ENCODE data around the gene ZNF212.

DNA sequence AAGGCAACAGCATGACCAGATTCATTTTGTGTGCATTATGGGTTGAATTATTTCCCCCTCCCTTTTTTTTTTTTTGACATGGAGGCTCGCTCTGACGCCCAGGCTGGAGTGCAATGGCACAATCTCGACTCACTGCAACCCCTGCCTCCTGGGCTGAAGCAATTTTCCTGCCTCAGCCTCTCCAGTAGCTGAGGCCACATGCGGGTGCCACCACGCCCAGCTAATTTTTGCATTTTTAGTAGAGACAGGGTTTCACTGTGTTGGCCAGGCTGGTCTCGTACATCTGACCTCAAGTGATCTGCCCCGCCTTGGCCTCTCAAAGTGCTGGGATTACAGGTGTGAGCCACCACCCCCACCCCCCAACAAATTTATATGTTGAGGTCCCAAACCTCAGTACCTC is 64.6 kb downstream of the ZNF212 start:
- TF ChIP-seq, protein P1, sequence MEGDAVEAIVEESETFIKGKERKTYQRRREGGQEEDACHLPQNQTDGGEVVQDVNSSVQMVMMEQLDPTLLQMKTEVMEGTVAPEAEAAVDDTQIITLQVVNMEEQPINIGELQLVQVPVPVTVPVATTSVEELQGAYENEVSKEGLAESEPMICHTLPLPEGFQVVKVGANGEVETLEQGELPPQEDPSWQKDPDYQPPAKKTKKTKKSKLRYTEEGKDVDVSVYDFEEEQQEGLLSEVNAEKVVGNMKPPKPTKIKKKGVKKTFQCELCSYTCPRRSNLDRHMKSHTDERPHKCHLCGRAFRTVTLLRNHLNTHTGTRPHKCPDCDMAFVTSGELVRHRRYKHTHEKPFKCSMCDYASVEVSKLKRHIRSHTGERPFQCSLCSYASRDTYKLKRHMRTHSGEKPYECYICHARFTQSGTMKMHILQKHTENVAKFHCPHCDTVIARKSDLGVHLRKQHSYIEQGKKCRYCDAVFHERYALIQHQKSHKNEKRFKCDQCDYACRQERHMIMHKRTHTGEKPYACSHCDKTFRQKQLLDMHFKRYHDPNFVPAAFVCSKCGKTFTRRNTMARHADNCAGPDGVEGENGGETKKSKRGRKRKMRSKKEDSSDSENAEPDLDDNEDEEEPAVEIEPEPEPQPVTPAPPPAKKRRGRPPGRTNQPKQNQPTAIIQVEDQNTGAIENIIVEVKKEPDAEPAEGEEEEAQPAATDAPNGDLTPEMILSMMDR (IDR thresholded peaks at IDR 0.05), result no peak
- TF ChIP-seq POLR2A (IDR thresholded peaks at IDR 0.05), result no peak
- no peak for TF ChIP-seq POLR2AphosphoS5 (IDR thresholded peaks at IDR 0.05)

Measured in breast epithelium (tissue), 3 donors.